H9 (cell line): Measurements from ENCODE around the gene LYSET. TPM values are rescaled to one million over a fixed set of nuclear protein-coding genes. Genes with fewer than 3 reads are reported as not detected.
"Not testable (repeated sequence)": the region's sequence is repeated elsewhere in the genome, so short reads cannot be mapped to it uniquely, and the experiment has no call there.

ENCODE experiments used
- DNase-seq: peaks from one replicate; pipeline ENCODE4 v3.0.0-alpha.2; 2017
- H2AFZ ChIP-seq: one replicate; pipeline ENCODE4 v1.6.1; 2013; ENCODE audit warnings: mild to moderate bottlenecking, low read length, control low read depth, moderate library complexity
- H2AK5ac ChIP-seq: 2 replicates; pipeline ENCODE4 v1.6.1; 2013; ENCODE audit warnings: low read length, control low read depth, mixed read lengths; ENCODE audit not compliant: insufficient read length
- H2BK120ac ChIP-seq: one replicate; pipeline ENCODE4 v1.6.1; 2013; ENCODE audit warnings: low read depth, mild to moderate bottlenecking, low read length, control low read depth, inconsistent platforms; ENCODE audit not compliant: poor library complexity, severe bottlenecking
- H2BK12ac ChIP-seq: 2 replicates; pipeline ENCODE4 v1.6.1; 2013; ENCODE audit warnings: low read length, control low read depth, mixed read lengths, low read depth; ENCODE audit not compliant: insufficient read length
- H2BK15ac ChIP-seq: 2 replicates; pipeline ENCODE4 v1.6.1; 2013; ENCODE audit warnings: low read depth, low read length, control low read depth
- H2BK20ac ChIP-seq: one replicate; pipeline ENCODE4 v1.6.1; 2013; ENCODE audit warnings: low read depth, mild to moderate bottlenecking, low read length, control low read depth, inconsistent platforms; ENCODE audit not compliant: poor library complexity, severe bottlenecking
- H2BK5ac ChIP-seq: 2 replicates; pipeline ENCODE4 v1.6.1; 2013; ENCODE audit warnings: low read length, control low read depth, mixed read lengths; ENCODE audit not compliant: insufficient read length
- H3K14ac ChIP-seq: 2 replicates; pipeline ENCODE4 v1.6.1; 2013; ENCODE audit warnings: low read length, control low read depth; ENCODE audit not compliant: insufficient read depth
- H3K18ac ChIP-seq: 2 replicates; pipeline ENCODE4 v1.6.1; 2013; ENCODE audit warnings: low read depth, mild to moderate bottlenecking, mixed read lengths, low read length, control low read depth; ENCODE audit not compliant: insufficient read length
- H3K23ac ChIP-seq: 2 replicates; pipeline ENCODE4 v1.6.1; 2013; ENCODE audit warnings: low read length, control low read depth, mixed read lengths, low read depth; ENCODE audit not compliant: insufficient read length
- H3K23me2 ChIP-seq: 2 replicates; pipeline ENCODE4 v1.6.1; 2013; ENCODE audit warnings: low read depth, mild to moderate bottlenecking, mixed read lengths, low read length, control low read depth; ENCODE audit not compliant: insufficient read length, poor library complexity, severe bottlenecking
- H3K27ac ChIP-seq: 2 replicates; pipeline ENCODE4 v1.5.1; 2013; ENCODE audit warnings: low read length, control low read depth, mixed read lengths, low read depth; ENCODE audit not compliant: insufficient read length
- H3K27me3 ChIP-seq: 2 replicates; pipeline ENCODE4 v1.6.1; 2013; ENCODE audit warnings: low read length, control low read depth, inconsistent platforms; ENCODE audit not compliant: insufficient read depth
- H3K4ac ChIP-seq: 2 replicates; pipeline ENCODE4 v1.6.1; 2013; ENCODE audit warnings: low read depth, mild to moderate bottlenecking, control low read depth, inconsistent platforms, low read length, moderate library complexity
- H3K4me1 ChIP-seq: 2 replicates; pipeline ENCODE4 v1.6.1; 2013; ENCODE audit warnings: low read length, control low read depth, inconsistent platforms; ENCODE audit not compliant: insufficient read depth
- H3K4me2 ChIP-seq: 2 replicates; pipeline ENCODE4 v1.6.1; 2013; ENCODE audit warnings: low read length, control low read depth, mixed read lengths; ENCODE audit not compliant: insufficient read length, insufficient read depth
- H3K56ac ChIP-seq: 2 replicates; pipeline ENCODE4 v1.6.1; 2013; ENCODE audit warnings: low read depth, mild to moderate bottlenecking, mixed read lengths, low read length, control low read depth; ENCODE audit not compliant: insufficient read length
- H3K79me1 ChIP-seq: 2 replicates; pipeline ENCODE4 v1.6.1; 2013; ENCODE audit warnings: low read depth, mild to moderate bottlenecking, moderate library complexity, low read length, control low read depth, inconsistent platforms; ENCODE audit not compliant: insufficient read depth, poor library complexity, severe bottlenecking
- H3K79me2 ChIP-seq: 2 replicates; pipeline ENCODE4 v1.6.1; 2013; ENCODE audit warnings: low read length, control low read depth, inconsistent platforms; ENCODE audit not compliant: insufficient read depth
- H3K9ac ChIP-seq: 2 replicates; pipeline ENCODE4 v1.6.1; 2013; ENCODE audit warnings: low read length, control low read depth, mixed read lengths; ENCODE audit not compliant: insufficient read length; ENCODE audit errors: extremely low read depth
- H3K9me3 ChIP-seq: one replicate; pipeline ENCODE4 v1.6.1; 2013; ENCODE audit warnings: low read depth, low read length, inconsistent platforms; ENCODE audit not compliant: control insufficient read depth
- H3T11ph ChIP-seq: one replicate; pipeline ENCODE4 v1.6.1; 2013; ENCODE audit warnings: mild to moderate bottlenecking, low read length, control low read depth, inconsistent platforms
- H4K20me1 ChIP-seq: one replicate; pipeline ENCODE4 v1.6.1; 2013; ENCODE audit not compliant: control insufficient read depth, insufficient read length, insufficient read depth
- H4K5ac ChIP-seq: 2 replicates; pipeline ENCODE4 v1.6.1; 2013; ENCODE audit warnings: low read depth, mild to moderate bottlenecking, mixed read lengths, low read length, control low read depth; ENCODE audit not compliant: insufficient read length
- H4K8ac ChIP-seq: replicated peaks from 2 replicates; pipeline ENCODE4 v1.6.1; 2013; ENCODE audit warnings: low read length, control low read depth, mixed read lengths, low read depth; ENCODE audit not compliant: insufficient read length
- H4K91ac ChIP-seq: 2 replicates; pipeline ENCODE4 v1.6.1; 2013; ENCODE audit warnings: low read depth, mild to moderate bottlenecking, moderate library complexity, mixed read lengths, low read length, control low read depth; ENCODE audit not compliant: insufficient read length
- H3K27ac Mint-ChIP-seq, 3 experiments: 2 replicates in 2 of 3; 3 replicates in 1 of 3; pipeline ENCODE4 v1.8.0; 2020 to 2021; ENCODE audit warnings: mixed read lengths in 3 of 3, mild to moderate bottlenecking in 1 of 3, moderate library complexity in 1 of 3
- H3K27me3 Mint-ChIP-seq: 2 replicates; pipeline ENCODE4 v1.8.0; 2021; ENCODE audit warnings: low read depth, mild to moderate bottlenecking, moderate library complexity, mixed read lengths
- H3K36me3 Mint-ChIP-seq, 3 experiments: 2 replicates in 2 of 3; 3 replicates in 1 of 3; pipeline ENCODE4 v1.8.0; 2020 to 2021; ENCODE audit warnings: low read depth in 3 of 3, mixed read lengths in 3 of 3; ENCODE audit not compliant: insufficient read depth in 1 of 3
- H3K4me1 Mint-ChIP-seq, 2 experiments: 2 replicates each; pipeline ENCODE4 v1.8.0; 2020; ENCODE audit warnings: mixed read lengths in 2 of 2
- H3K4me3 Mint-ChIP-seq, 2 experiments: 2 replicates in 1 of 2; 3 replicates in 1 of 2; pipeline ENCODE4 v1.8.0; 2020 to 2021; ENCODE audit warnings: mild to moderate bottlenecking in 2 of 2, mixed read lengths in 2 of 2, moderate library complexity in 1 of 2
- H3K9me3 Mint-ChIP-seq, 2 experiments: 2 replicates in 1 of 2; 3 replicates in 1 of 2; pipeline ENCODE4 v1.8.0; 2020; ENCODE audit warnings: mild to moderate bottlenecking in 2 of 2, mixed read lengths in 2 of 2, moderate library complexity in 1 of 2
- CTCF ChIP-seq: fragments of 200-600 bp; sonication (generic); conservative IDR thresholded peaks from 3 replicates; pipeline ENCODE4 v1.8.0; 2021; ENCODE audit warnings: antibody characterized with exemption, mild to moderate bottlenecking
- WGBS: extraction: QIAGEN DNeasy Blood & Tissue Kit; methylation state at CpG from one replicate; pipeline ENCODE4 v1.1.7; 2013; ENCODE audit warnings: missing lambda C conversion rate, low lambda C conversion rate, mixed read lengths; ENCODE audit not compliant: insufficient read length; ENCODE audit errors: extremely low coverage; 5-methylcytosine and 5-hydroxymethylcytosine counted together
- total RNA-seq: library from RNA; stranded (reverse); gene quantifications from 2 replicates; pipeline ENCODE4 v1.2.1, GENCODE V29; 2021

The LYSET gene
- total RNA-seq, 1 experiment from 2014 or later, result 26.1 TPM

- Histone ChIP-seq H3K4ac (no peak overlapping the region), H2BK12ac (no peak overlapping the region), H3T11ph (no peak overlapping the region), H2BK120ac (no peak overlapping the region), H2BK5ac (no peak overlapping the region), H4K5ac (no peak overlapping the region), H4K8ac (no peak overlapping the region), H3K56ac (no peak overlapping the region), H3K9ac (no peak overlapping the region), H2BK20ac (no peak overlapping the region), H3K23me2 (no peaks in the 10 kb centered on the region), H3K27me3 (no peaks in the 10 kb centered on the region), H4K20me1 (no peaks in the 10 kb centered on the region), H2BK15ac (no peak overlapping the region), H3K4me2 (no peak overlapping the region), H2AFZ (no peak overlapping the region), H3K9me3 (no peaks in the 10 kb centered on the region), H3K18ac (no peak overlapping the region), H3K23ac (no peak overlapping the region), H3K79me2 (no peaks in the 10 kb centered on the region), H3K4me1 (no peaks in the 10 kb centered on the region), H3K27ac (no peak overlapping the region), H2AK5ac (no peak overlapping the region), H4K91ac (no peak overlapping the region), H3K14ac (no peak overlapping the region), H3K79me1 (no peaks in the 10 kb centered on the region)
- DNase-seq, result no peak
- Mint-ChIP-seq H3K9me3 (no peaks in the 10 kb centered on the region), H3K36me3 (peaks cover 8 to 21% (median 15%) of the 10 kb centered on the region in 3 experiments; a peak in 6 of 7 replicates), H3K27ac (peak overlapping the region in 1 of 3 experiments; percentile 91; a peak in 2 of 7 replicates), H3K4me1 (peaks cover 2 to 8% of the 10 kb centered on the region in 2 experiments; a peak in 3 of 4 replicates), H3K4me3 (no peak overlapping the region), H3K27me3 (no peaks in the 10 kb centered on the region)
- WGBS, result no CpG with 5 or more reads among the region's 17 CpGs
- no peak for TF ChIP-seq CTCF
Measured at GRCh38 chr14:93232159-93232558, 47.0 kb downstream of the LYSET start.

GRCh38 chr14:93233078-93233477 is 48.0 kb downstream of the LYSET start:
- not testable (repeated sequence) for H3K9me3 Mint-ChIP-seq, H2BK5ac ChIP-seq, H3K18ac ChIP-seq, H3K4ac ChIP-seq, H3K27ac ChIP-seq, H4K20me1 ChIP-seq, H4K8ac ChIP-seq, H3K27me3 ChIP-seq, H3K27me3 Mint-ChIP-seq, H2BK15ac ChIP-seq, H3K4me1 ChIP-seq, H2BK12ac ChIP-seq, H2BK20ac ChIP-seq, H3K9ac ChIP-seq, H3K23ac ChIP-seq, H3K79me1 ChIP-seq, H3K27ac Mint-ChIP-seq, H3K9me3 ChIP-seq, H3K56ac ChIP-seq, H2AFZ ChIP-seq, DNase-seq, H3K14ac ChIP-seq, H3K4me2 ChIP-seq, H4K5ac ChIP-seq, H3K4me1 Mint-ChIP-seq, H3K4me3 Mint-ChIP-seq, H2AK5ac ChIP-seq, H2BK120ac ChIP-seq, H3K23me2 ChIP-seq, H4K91ac ChIP-seq, H3T11ph ChIP-seq, H3K79me2 ChIP-seq
- H3K36me3 Mint-ChIP-seq, result peaks cover 5 to 13% (median 6%) of the 10 kb centered on the region in 3 experiments; a peak in 4 of 7 replicates
- WGBS, result no CpG with 5 or more reads among the region's 5 CpGs
